H1 (cell line): Measurements from ENCODE around the gene TRIM71. TPM values are rescaled to one million over a fixed set of nuclear protein-coding genes. Genes with fewer than 3 reads are reported as not detected.
A peak's percentile ranks its signal among the peaks of the same experiment; 100 is the strongest.

ENCODE experiments used
- CTCF ChIA-PET: fragments of 300-600 bp; sonication (Branson Sonifier 250); formaldehyde crosslinking; loops from one replicate; lab custom pipeline; 2021; ENCODE audit not compliant: partially characterized antibody; lab: Charles Lee
- POLR2A ChIA-PET: fragments of 300-600 bp; sonication (Branson Sonifier 250); formaldehyde crosslinking; loops from one replicate; lab custom pipeline; 2021; ENCODE audit warnings: inconsistent platforms; ENCODE audit not compliant: partially characterized antibody; lab: Charles Lee
- DNase-seq, 2 experiments: peaks; one replicate each; pipeline versions ENCODE4 v3.0.0 to v3.0.0-alpha.2; 2010 to 2022; ENCODE audit warnings: low spot score in 2 of 2, low read depth in 1 of 2, mixed read lengths in 1 of 2
- FAIRE-seq: peaks from 2 replicates; lab custom pipeline; 2011; peaks lifted over from hg19 to GRCh38; lab: Jason Lieb, UNC
- H2AFZ ChIP-seq: 2 replicates; pipeline ENCODE4 v1.8.1; 2012; ENCODE audit warnings: low read length, inconsistent platforms
- H2AK5ac ChIP-seq: 2 replicates; pipeline ENCODE4 v1.6.1; 2013; ENCODE audit warnings: low read depth, low read length
- H2BK120ac ChIP-seq: replicated peaks from 2 replicates; pipeline ENCODE3; 2013; ENCODE audit warnings: low read depth, low read length, inconsistent platforms
- H2BK12ac ChIP-seq: 2 replicates; pipeline ENCODE4 v1.6.1; 2013; ENCODE audit warnings: low read depth, low read length
- H2BK15ac ChIP-seq: 2 replicates; pipeline ENCODE4 v1.6.1; 2013; ENCODE audit warnings: low read length
- H2BK20ac ChIP-seq: 2 replicates; pipeline ENCODE4 v1.6.1; 2013; ENCODE audit warnings: low read length
- H2BK5ac ChIP-seq: 2 replicates; pipeline ENCODE4 v1.6.1; 2013; ENCODE audit warnings: low read depth, low read length
- H3K14ac ChIP-seq: 2 replicates; pipeline ENCODE4 v1.6.1; 2013; ENCODE audit warnings: inconsistent platforms; ENCODE audit not compliant: insufficient read length
- H3K18ac ChIP-seq: 2 replicates; pipeline ENCODE4 v1.6.1; 2013; ENCODE audit warnings: low read length; ENCODE audit errors: extremely low read depth
- H3K23ac ChIP-seq: 2 replicates; pipeline ENCODE4 v1.6.1; 2013; ENCODE audit warnings: inconsistent platforms; ENCODE audit not compliant: insufficient read length
- H3K23me2 ChIP-seq: 2 replicates; pipeline ENCODE4 v1.6.1; 2013; ENCODE audit warnings: low read depth, low read length
- H3K27ac ChIP-seq: 2 replicates; pipeline ENCODE4 v1.6.1; 2011; ENCODE audit warnings: low read depth, low read length, inconsistent platforms
- H3K27me3 ChIP-seq, 4 experiments: replicated peaks in 1 of 4; 1 replicate in 1 of 4; 2 replicates in 3 of 4; pipeline versions ENCODE4 v1.6.1 to v1.8.1; 2011 to 2013; ENCODE audit warnings: low read length in 3 of 4, mild to moderate bottlenecking in 3 of 4, inconsistent platforms in 2 of 4, mixed read lengths in 2 of 4, moderate library complexity in 1 of 4; ENCODE audit not compliant: control insufficient read depth in 3 of 4, insufficient read depth in 3 of 4; ENCODE audit errors: extremely low read depth in 1 of 4
- H3K36me3 ChIP-seq, 4 experiments: 2 replicates each; pipeline versions ENCODE4 v1.6.1 to v1.8.1; 2011 to 2013; ENCODE audit warnings: mild to moderate bottlenecking in 4 of 4, low read length in 3 of 4, moderate library complexity in 2 of 4, control low read depth in 1 of 4, inconsistent platforms in 1 of 4; ENCODE audit not compliant: insufficient read depth in 4 of 4, control insufficient read depth in 2 of 4
- H3K4ac ChIP-seq: replicated peaks from 2 replicates; pipeline ENCODE3; 2013; ENCODE audit warnings: low read length, low read depth, mixed read lengths, inconsistent platforms; ENCODE audit not compliant: insufficient read length
- H3K4me1 ChIP-seq, 4 experiments: replicated peaks in 1 of 4; 1 replicate in 1 of 4; 2 replicates in 3 of 4; pipeline versions ENCODE4 v1.6.1 to v1.8.1; 2011 to 2013; ENCODE audit warnings: low read length in 3 of 4, inconsistent platforms in 2 of 4, mixed read lengths in 1 of 4; ENCODE audit not compliant: insufficient read depth in 4 of 4, control insufficient read depth in 3 of 4
- H3K4me2 ChIP-seq, 2 experiments: 2 replicates each; pipeline versions ENCODE4 v1.6.1 to v1.8.1; 2011 to 2013; ENCODE audit warnings: low read depth in 2 of 2, low read length in 2 of 2, control low read depth in 1 of 2, inconsistent platforms in 1 of 2, mild to moderate bottlenecking in 1 of 2; ENCODE audit not compliant: insufficient read depth in 1 of 2
- H3K4me3 ChIP-seq, 4 experiments: fragments of 200-600, 300-600 bp in 1 of 4; sonication (generic), shearing (Covaris generic), sonication (Bioruptor Twin) in 1 of 4; 2 replicates each; pipeline versions ENCODE4 v1.5.1 to v1.8.1; 2011 to 2016; ENCODE audit warnings: low read length in 4 of 4, low read depth in 3 of 4, control low read depth in 2 of 4, inconsistent platforms in 2 of 4, mild to moderate bottlenecking in 2 of 4, mixed read lengths in 1 of 4, moderate library complexity in 1 of 4; ENCODE audit not compliant: insufficient read depth in 2 of 4; ENCODE audit errors: extremely low read depth in 1 of 4
- H3K56ac ChIP-seq: replicated peaks from 2 replicates; pipeline ENCODE3; 2013; ENCODE audit warnings: low read depth, mild to moderate bottlenecking, mixed read lengths, low read length, inconsistent platforms; ENCODE audit not compliant: insufficient read length
- H3K79me1 ChIP-seq: 2 replicates; pipeline ENCODE4 v1.6.1; 2013; ENCODE audit warnings: low read depth, low read length, control low read depth
- H3K79me2 ChIP-seq, 2 experiments: 2 replicates each; pipeline versions ENCODE4 v1.6.1 to v1.8.1; 2012 to 2013; ENCODE audit warnings: low read length in 2 of 2, mild to moderate bottlenecking in 2 of 2, inconsistent platforms in 1 of 2; ENCODE audit not compliant: insufficient read depth in 2 of 2, control insufficient read depth in 1 of 2
- H3K9ac ChIP-seq, 4 experiments: replicated peaks in 1 of 4; 1 replicate in 1 of 4; 2 replicates in 3 of 4; pipeline versions ENCODE4 v1.6.1 to v1.8.1; 2011 to 2013; ENCODE audit warnings: low read depth in 3 of 4, low read length in 3 of 4, control low read depth in 2 of 4, mild to moderate bottlenecking in 2 of 4, moderate library complexity in 2 of 4, inconsistent platforms in 1 of 4; ENCODE audit errors: extremely low read depth in 1 of 4
- H3K9me3 ChIP-seq, 2 experiments: 2 replicates each; pipeline versions ENCODE4 v1.6.1 to v1.8.1; 2012 to 2013; ENCODE audit warnings: mild to moderate bottlenecking in 2 of 2, moderate library complexity in 2 of 2, control low read depth in 1 of 2, inconsistent platforms in 1 of 2, low read depth in 1 of 2, low read length in 1 of 2, mixed read lengths in 1 of 2; ENCODE audit not compliant: insufficient read depth in 2 of 2
- H4K20me1 ChIP-seq, 2 experiments: replicated peaks in 1 of 2; 2 replicates each; pipeline versions ENCODE3 to v1.8.1; 2011 to 2013; ENCODE audit warnings: inconsistent platforms in 2 of 2, low read length in 2 of 2, mild to moderate bottlenecking in 1 of 2; ENCODE audit not compliant: insufficient read depth in 2 of 2, control insufficient read depth in 1 of 2
- H4K5ac ChIP-seq: 2 replicates; pipeline ENCODE4 v1.6.1; 2013; ENCODE audit warnings: low read length, low read depth, mixed read lengths, inconsistent platforms; ENCODE audit not compliant: insufficient read length
- H4K8ac ChIP-seq: 2 replicates; pipeline ENCODE4 v1.8.0; 2013; ENCODE audit warnings: mild to moderate bottlenecking, moderate library complexity, low read length, inconsistent platforms; ENCODE audit not compliant: insufficient read depth; ENCODE audit errors: extremely low read depth
- H4K91ac ChIP-seq: replicated peaks from 2 replicates; pipeline ENCODE3; 2013; ENCODE audit warnings: low read length, mixed read lengths, inconsistent platforms; ENCODE audit not compliant: insufficient read length
- BRCA1 ChIP-seq: IDR thresholded peaks from 2 replicates; pipeline ENCODE4 v1.6.1; 2012; ENCODE audit warnings: low read depth, low read length, improper control_type of control experiment
- CEBPB ChIP-seq: IDR thresholded peaks from 2 replicates; pipeline ENCODE4 v1.6.1; 2012; ENCODE audit warnings: low read depth, low read length
- CHD2 ChIP-seq: IDR thresholded peaks from 2 replicates; pipeline ENCODE4 v1.6.1; 2012; ENCODE audit warnings: low read length, improper control_type of control experiment
- EGR1 ChIP-seq: IDR thresholded peaks from 2 replicates; pipeline ENCODE4 v1.6.1; 2011; ENCODE audit warnings: low read depth, low read length, borderline replicate concordance
- GTF2F1 ChIP-seq: IDR thresholded peaks from 2 replicates; pipeline ENCODE4 v1.6.1; 2012; ENCODE audit warnings: low read depth, low read length, improper control_type of control experiment, borderline replicate concordance
- NANOG ChIP-seq: IDR thresholded peaks from 2 replicates; pipeline ENCODE4 v1.6.1; 2011; ENCODE audit warnings: low read length, low read depth, mild to moderate bottlenecking, inconsistent platforms; ENCODE audit not compliant: insufficient read depth, poor library complexity, severe bottlenecking
- POLR2A ChIP-seq, 2 experiments: IDR thresholded peaks; 1 replicate in 1 of 2; 2 replicates in 1 of 2; pipeline ENCODE4 v1.6.1; 2011; ENCODE audit warnings: low read depth in 2 of 2, low read length in 2 of 2, mild to moderate bottlenecking in 2 of 2; ENCODE audit errors: control extremely low read depth in 1 of 2
- SIN3A ChIP-seq, 2 experiments: IDR thresholded peaks in 1 of 2; conservative IDR thresholded peaks in 1 of 2; 2 replicates each; pipeline ENCODE4 v1.6.1; 2011 to 2012; ENCODE audit warnings: low read length in 2 of 2, improper control_type of control experiment in 1 of 2, low read depth in 1 of 2, mild to moderate bottlenecking in 1 of 2
- SP2 ChIP-seq: IDR thresholded peaks from 2 replicates; pipeline ENCODE4 v1.6.1; 2012; ENCODE audit warnings: mild to moderate bottlenecking, low read length, inconsistent platforms
- SUZ12 ChIP-seq: fragments of 200-600 bp; sonication (generic); IDR thresholded peaks from 2 replicates; pipeline ENCODE4 v1.6.1; 2012; ENCODE audit warnings: mild to moderate bottlenecking, inconsistent platforms, low read length, moderate library complexity, mixed read lengths
- TCF12 ChIP-seq: IDR thresholded peaks from 2 replicates; pipeline ENCODE4 v1.6.1; 2011; ENCODE audit warnings: low read depth, mild to moderate bottlenecking, low read length
- TEAD4 ChIP-seq: IDR thresholded peaks from 2 replicates; pipeline ENCODE4 v1.6.1; 2012; ENCODE audit warnings: low read depth, low read length, inconsistent platforms, mixed read lengths
- WGBS, 2 experiments: shearing (Covaris generic) in 1 of 2; methylation state at CpG; one replicate each; pipeline versions ENCODE4 v1.1.6 to v1.1.7; 2013 to 2015; ENCODE audit warnings: low lambda C conversion rate in 2 of 2, mixed read lengths in 2 of 2, inconsistent platforms in 1 of 2, low coverage in 1 of 2, missing lambda C conversion rate in 1 of 2; ENCODE audit not compliant: insufficient replicate concordance in 2 of 2, insufficient coverage in 1 of 2, insufficient read length in 1 of 2; ENCODE audit errors: extremely low coverage in 1 of 2, missing lambda C conversion rate in 1 of 2; 5-methylcytosine and 5-hydroxymethylcytosine counted together
- polyA plus RNA-seq, 7 experiments: library from polyadenylated mRNA; depleted of rRNA in 3 of 7; stranded (reverse) in 5 of 7; unstranded in 2 of 7; fragments of >200 nt in 5 of 7; fragments of 200-250 nt in 2 of 7; gene quantifications; 1 replicate in 5 of 7; 2 replicates in 1 of 7; 4 replicates in 1 of 7; pipeline versions ENCODE4 v1.2.1 to v1.2.3, GENCODE V29; 2011 to 2013; ENCODE audit warnings: missing spikeins in 2 of 7, mixed read lengths in 2 of 7
- total RNA-seq: library from RNA; stranded (reverse); fragmentation: NEBNext Ultra II Directional; extraction: Animal tissue kit (Norgen Biotek cat#: 25700); gene quantifications from 2 replicates; pipeline ENCODE4 v1.2.1, GENCODE V29; 2021
- TF ChIP-seq, protein P1 (sequence below): IDR thresholded peaks from 2 replicates; pipeline ENCODE4 v1.6.1; 2012; ENCODE audit warnings: inconsistent platforms

Gene TRIM71
- total and polyA plus RNA-seq, 2 of the 8 experiments (the other 6 are each of a cell fraction or from before 2014, with no cell fraction given) = 53.7 to 293 TPM

DNA sequence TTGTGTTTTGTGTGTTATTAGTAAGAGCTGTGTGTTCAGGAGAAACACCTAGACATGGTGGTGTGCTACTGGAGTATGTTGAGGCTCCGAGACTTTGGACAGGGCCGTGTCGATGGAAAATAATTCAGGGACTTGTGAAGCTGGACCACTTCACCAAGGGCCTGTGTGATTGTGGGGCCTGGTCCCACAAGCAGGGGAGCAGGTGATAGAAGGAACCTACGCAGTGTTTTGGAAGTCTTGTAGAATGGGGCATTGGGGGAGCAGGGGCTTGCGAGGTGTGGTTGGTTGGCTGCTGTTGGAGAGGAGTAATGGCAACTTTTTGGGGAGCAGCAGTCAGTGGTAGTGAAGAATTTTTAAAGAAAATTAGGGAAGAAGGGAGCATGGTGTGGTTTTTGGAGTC lies 48.7 kb downstream of the TRIM71 start:
- DNase-seq (no peak), FAIRE-seq (no peak)
- H3K4me3 ChIP-seq = peak overlapping the region in 1 of 4 experiments; percentile 51; a peak in 1 of 8 replicates
- 0 out of 2 replicates have a peak overlapping the region, but pooled peaks have one; percentile 32 for H3K18ac ChIP-seq
- peaks cover 75 to 98% of the 10 kb centered on the region in 2 experiments for H3K79me2 ChIP-seq
- H2AFZ ChIP-seq = no peak overlapping the region
- peaks cover 3% of the 10 kb centered on the region; the same call in 1 of the 2 replicates for H3K23me2 ChIP-seq
- H3K79me1 ChIP-seq = peaks cover 15% of the 10 kb centered on the region
- no peak for TF ChIP-seq CHD2
- TF ChIP-seq TEAD4 = no peak
- TF ChIP-seq SIN3A (conservative IDR thresholded peaks at IDR 0.05 in 1 of 2, IDR thresholded peaks at IDR 0.05 in 1 of 2; ENCODE audit: low read depth in 1 of 2, low read length in 2 of 2) = no peak
- TF ChIP-seq CEBPB = no peak
- TF ChIP-seq SP2 = no peak
- no peak; a peak in 1 of 3 replicates for TF ChIP-seq POLR2A (IDR thresholded peaks at IDR 0.05; ENCODE audit: control extremely low read depth in 1 of 2, low read depth in 2 of 2, low read length in 2 of 2)
- TF ChIP-seq GTF2F1 = no peak
- no peak for TF ChIP-seq NANOG
- no peak for TF ChIP-seq SUZ12
- no peak for TF ChIP-seq BRCA1
- TF ChIP-seq EGR1 = no peak
- TF ChIP-seq, protein P1, sequence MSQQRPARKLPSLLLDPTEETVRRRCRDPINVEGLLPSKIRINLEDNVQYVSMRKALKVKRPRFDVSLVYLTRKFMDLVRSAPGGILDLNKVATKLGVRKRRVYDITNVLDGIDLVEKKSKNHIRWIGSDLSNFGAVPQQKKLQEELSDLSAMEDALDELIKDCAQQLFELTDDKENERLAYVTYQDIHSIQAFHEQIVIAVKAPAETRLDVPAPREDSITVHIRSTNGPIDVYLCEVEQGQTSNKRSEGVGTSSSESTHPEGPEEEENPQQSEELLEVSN = no peak
- TF ChIP-seq TCF12 = no peak
- no peak overlapping the region for H2BK12ac ChIP-seq
- 86% methylated on average over 5 of the region's 5 CpGs; no CpG with 5 or more reads in 1 of the 2 experiments for WGBS, 2 experiments
- H4K20me1 ChIP-seq = peaks cover 50 to 54% of the 10 kb centered on the region in 2 experiments
- H3K27me3 ChIP-seq = no peaks in the 10 kb centered on the region
- no peak overlapping the region for H2BK120ac ChIP-seq
- H4K8ac ChIP-seq = no peak overlapping the region
- H2BK15ac ChIP-seq = no peak overlapping the region
- no peak overlapping the region; the same call in 1 of the 2 replicates for H3K27ac ChIP-seq
- no peak overlapping the region for H3K14ac ChIP-seq
- ChIA-PET CTCF (no interaction called here), POLR2A (interaction anchor here (0.6 to 1.3 kb wide), 4 partner anchors 16 to 50 kb away, joined by 3 to 4 read pairs (median 4); no protein-coding TSS in a partner anchor)
- H3K9me3 ChIP-seq = no peaks in the 10 kb centered on the region
- H3K4ac ChIP-seq = no peak overlapping the region
- H3K4me1 ChIP-seq = peaks cover 47 to 72% (median 68%) of the 10 kb centered on the region in 4 experiments
- H3K4me2 ChIP-seq = peak overlapping the region; percentile 41 to 98
- no peak overlapping the region for H2BK20ac ChIP-seq
- no peak overlapping the region for H4K91ac ChIP-seq
- H3K23ac ChIP-seq = no peak overlapping the region
- H3K56ac ChIP-seq = no peak overlapping the region
- H3K36me3 ChIP-seq = peaks cover 0 to 9% (median 0%) of the 10 kb centered on the region in 4 experiments; a peak in 4 of 8 replicates
- H3K9ac ChIP-seq = no peak overlapping the region; a peak in 1 of 7 replicates
- H2AK5ac ChIP-seq = peak overlapping the region; percentile 56; the same call in 1 of the 2 replicates
- H2BK5ac ChIP-seq = 0 out of 2 replicates have a peak overlapping the region, but pooled peaks have one; percentile 25
- no peak overlapping the region for H4K5ac ChIP-seq
